Sciatic nerve (tissue), 2 donors: ENCODE measurements around the gene P2RY8. TPM values are rescaled to one million over a fixed set of nuclear protein-coding genes. Genes with fewer than 3 reads are reported as not detected.
"Not testable (repeated sequence)": the region's sequence is repeated elsewhere in the genome, so short reads cannot be mapped to it uniquely, and the experiment has no call there.

ENCODE experiments used
- ATAC-seq: fragments of 200-7000 bp; cut with Tn5 transposase; one replicate; pipeline ENCODE4 v1.9.1; 2020; ENCODE audit warnings: mild to moderate bottlenecking, moderate library complexity
- DNase-seq: peaks from one replicate; pipeline ENCODE4 v3.0.0-alpha.2; 2020; ENCODE audit warnings: low spot score
- intact Hi-C: fragments of 100-400 bp; cut with DNase I; formaldehyde crosslinking; loops from one replicate; pipeline ENCODE4 v1.14.2; 2022
- total RNA-seq: library from RNA; stranded (reverse); fragmentation: NEBNext Ultra II Directional; extraction: Animal tissue kit (Norgen Biotek cat#: 25700); gene quantifications from one replicate; pipeline ENCODE4 v1.2.1, GENCODE V29; 2021
- donor health status: DM: no; HTN: no; CAD: no.
- donor health status: DM: no; HTN: no; CAD: no.

The P2RY8 gene
- total RNA-seq, 1 donor from 2014 or later = 2.5 TPM

DNA sequence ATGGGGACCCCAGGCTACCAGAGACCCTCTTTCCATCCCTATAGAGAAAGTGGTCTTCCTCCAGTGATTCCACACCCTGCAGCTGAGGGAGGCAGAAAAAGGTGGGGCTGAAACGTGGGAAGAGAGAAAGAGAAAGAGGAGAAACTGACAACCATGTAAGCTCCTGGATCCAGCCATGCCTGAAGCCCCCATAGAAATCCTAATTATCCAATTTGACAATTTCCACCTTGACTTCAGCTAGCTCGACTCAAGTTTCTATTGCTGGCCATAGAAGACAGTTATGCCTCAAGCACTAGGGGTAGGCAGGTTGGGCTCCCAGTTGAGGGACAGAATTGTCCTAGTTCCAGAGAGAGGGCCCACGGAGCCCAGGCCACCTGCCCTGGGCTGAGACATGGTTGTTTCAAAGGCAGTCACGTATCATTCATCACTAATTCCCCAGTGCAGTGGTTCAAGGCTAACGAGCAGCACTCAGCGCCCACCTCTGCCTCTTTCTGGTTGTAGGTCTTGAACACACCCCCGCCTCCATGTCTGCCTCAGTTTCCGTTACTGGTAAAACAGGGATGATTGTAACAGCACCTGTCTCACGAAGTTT lies 44.5 kb downstream of the P2RY8 start:
- no peak for ATAC-seq
- intact Hi-C loops = no loop called here
- DNase-seq = no peak

DNA sequence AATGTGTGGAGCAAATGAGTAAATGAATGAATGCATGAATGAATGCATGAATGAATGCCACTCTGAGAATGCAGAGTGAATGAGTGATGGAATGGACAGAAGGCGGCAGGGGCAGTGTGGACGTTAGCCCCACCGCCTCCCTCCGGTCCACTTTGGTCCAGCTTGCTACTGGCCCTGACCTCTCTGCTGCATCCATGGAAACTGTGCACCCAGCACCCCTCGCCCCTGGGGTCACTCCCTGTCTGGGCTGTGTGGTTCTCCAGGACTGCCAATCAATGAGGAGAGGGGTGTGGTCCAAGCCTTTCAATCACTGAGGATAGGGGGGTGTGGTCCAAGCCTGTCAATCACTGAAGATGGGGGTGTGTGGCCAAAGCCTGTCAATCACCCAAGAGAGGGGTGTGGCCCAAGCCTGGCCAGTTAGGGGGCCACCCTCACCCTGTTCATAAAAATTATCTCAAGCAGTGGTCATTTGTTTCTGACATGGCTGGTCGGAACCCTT lies 45.1 kb downstream of the P2RY8 start:
- DNase-seq (no peak), ATAC-seq (no peak)
- intact Hi-C loops = no loop called here

DNA sequence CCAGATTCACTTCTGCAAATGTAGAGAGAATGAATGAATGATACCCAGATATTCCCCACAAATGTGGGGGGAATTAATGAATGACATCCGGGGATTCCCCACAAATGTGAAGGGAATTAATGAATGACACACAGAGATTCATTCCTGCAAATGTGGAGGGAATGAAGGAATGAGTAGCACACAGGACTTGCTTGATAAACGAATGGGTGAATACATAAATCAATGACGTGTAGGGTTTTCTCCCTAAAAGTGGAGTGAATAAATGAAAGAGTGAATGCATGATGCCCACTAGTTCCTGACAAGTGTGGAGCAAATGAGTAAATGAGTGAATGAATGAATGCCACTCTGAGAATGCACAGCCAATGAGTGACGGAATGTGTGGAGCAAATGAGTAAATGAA lies 45.7 kb downstream of the P2RY8 start:
- ATAC-seq, intact Hi-C loops, DNase-seq: not testable (repeated sequence)

DNA sequence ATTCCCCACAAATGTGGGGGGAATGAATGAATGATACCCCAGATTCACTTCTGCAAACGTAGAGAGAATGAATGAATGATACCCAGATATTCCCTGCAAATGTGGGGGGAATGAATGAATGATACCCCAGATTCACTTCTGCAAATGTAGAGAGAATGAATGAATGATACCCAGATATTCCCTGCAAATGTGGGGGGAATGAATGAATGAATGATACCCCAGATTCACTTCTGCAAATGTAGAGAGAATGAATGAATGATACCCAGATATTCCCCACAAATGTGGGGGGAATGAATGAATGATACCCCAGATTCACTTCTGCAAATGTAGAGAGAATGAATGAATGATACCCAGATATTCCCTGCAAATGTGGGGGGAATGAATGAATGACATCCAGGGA lies 46.3 kb downstream of the P2RY8 start:
- ATAC-seq, intact Hi-C loops, DNase-seq: not testable (repeated sequence)

DNA sequence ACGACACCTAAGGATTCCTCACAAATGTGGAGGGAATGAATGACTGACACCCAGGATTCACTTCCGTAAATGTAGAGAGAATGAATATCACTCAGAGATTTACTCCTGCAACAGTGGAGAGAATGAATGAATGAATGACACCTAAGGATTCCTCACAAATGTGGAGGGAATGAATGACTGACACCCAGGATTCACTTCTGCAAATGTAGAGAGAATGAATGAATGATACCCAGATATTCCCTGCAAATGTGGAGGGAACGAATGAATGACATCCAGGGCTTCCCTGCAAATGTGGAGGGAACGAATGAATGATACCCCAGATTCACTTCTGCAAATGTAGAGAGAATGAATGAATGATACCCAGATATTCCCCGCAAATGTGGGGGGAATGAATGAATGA lies 47.6 kb downstream of the P2RY8 start:
- DNase-seq, ATAC-seq, intact Hi-C loops: not testable (repeated sequence)

DNA sequence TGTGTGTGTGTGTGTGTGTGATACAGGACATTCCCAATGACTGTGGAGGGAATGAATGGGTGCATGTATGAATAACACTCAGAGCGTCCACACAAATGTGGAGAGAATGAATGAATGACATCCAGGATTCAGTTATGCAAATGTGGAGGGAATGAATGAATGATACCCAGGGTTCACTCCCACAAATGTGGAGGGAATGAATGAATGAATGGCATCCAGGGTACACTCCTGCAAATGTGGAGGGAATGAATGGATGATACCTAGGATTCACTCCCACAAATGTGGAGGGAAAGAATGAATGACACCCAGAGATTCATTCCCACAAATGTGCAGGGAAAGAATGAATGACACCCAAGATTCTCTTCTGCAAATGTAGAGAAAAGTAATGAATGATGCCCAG lies 48.2 kb downstream of the P2RY8 start:
- intact Hi-C loops = no loop called here
- DNase-seq = no peak
- ATAC-seq = no peak

DNA sequence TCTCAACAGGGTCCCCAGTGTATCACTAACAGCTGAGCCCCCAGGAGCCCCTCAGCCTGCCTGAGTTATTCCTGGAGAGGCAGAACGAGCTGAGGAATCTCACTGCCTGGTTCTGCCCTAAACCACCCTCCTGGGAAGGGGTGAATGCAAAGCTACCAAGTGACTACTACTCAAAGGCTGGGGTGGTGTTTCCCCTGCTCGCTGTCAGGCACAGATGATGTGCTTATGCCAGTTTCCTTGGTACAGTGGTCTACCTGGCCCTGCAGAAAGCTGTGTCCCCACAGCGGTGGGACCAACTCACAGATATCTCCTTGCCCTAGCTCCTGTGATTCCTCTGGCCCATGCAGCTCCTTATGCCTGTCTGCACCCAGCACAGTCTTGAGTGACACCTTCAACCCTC lies 48.8 kb downstream of the P2RY8 start:
- DNase-seq = no peak
- ATAC-seq = no peak
- intact Hi-C loops = no loop called here

DNA sequence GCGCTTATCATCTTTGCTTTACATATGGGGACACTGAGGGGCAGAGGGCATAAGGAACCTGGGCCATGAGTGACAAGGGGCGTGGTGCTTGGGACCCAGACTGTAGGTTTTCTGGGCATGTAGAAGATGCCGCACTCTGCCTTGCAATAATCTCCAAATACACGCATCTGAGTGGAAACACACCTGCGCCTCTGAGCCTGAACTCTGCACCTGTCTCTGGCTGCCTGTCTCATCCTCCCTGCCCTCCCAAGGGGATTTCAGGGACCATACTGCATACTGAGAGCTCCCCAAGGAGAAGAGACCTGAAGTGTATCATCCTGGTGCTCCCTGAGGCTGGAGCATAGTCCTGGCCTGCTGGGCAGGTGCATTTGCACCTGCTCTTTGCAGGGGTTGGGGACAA lies 49.6 kb downstream of the P2RY8 start:
- no peak for ATAC-seq
- DNase-seq = no peak
- intact Hi-C loops = no loop called here

DNA sequence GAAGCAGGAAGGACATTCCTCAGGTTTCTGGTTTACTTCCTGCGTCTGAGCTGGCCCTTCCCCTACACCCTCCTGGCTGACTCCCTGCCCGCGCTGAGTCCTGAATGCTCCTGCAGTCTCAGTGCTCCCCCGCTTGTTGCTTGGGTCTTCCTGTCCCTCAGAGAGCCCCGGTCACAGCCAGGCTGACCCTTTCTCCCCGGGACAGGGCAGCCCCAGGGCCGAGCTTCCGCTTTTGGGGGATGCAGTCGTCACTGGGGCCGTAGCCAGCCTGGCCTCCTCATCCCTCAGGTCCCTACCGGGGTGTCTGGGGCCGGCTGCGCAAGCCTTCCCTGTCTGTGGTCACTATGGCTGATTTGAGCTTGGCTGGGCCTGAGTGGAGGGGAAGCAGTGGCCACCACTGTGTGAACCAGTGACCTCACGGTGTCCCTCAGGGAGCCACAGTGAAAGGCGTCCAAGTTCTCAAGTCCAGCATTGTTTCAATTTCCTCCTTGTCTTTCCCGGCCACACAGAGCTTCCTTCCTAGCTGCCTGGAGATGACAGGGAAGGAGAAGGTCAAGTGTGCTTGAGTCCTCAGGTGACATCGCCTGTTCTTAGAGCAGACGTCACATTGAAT lies 50.1 kb downstream of the P2RY8 start:
- ATAC-seq (peak; percentile 48), DNase-seq (no peak)
- intact Hi-C loops = no loop called here

DNA sequence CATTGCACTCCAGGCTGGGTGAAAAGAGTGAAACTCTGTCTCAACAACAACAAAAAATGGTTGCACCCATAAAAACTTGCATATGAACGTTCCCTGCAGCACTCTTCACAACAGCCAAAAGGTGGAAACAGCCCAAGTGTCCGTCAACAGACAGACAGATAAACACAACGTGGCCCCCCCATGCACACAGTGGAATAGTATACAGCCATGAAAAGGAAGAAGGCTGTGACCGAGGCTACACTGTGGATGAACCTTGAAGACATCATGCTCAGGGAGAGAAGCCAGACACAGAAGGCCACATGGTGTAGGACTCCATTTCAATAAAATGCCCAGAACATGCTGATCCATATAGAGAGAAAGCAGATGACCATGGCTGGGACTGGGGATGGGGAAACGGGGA lies 50.8 kb downstream of the P2RY8 start:
- intact Hi-C loops = no loop called here
- DNase-seq = no peak
- ATAC-seq = no peak

DNA sequence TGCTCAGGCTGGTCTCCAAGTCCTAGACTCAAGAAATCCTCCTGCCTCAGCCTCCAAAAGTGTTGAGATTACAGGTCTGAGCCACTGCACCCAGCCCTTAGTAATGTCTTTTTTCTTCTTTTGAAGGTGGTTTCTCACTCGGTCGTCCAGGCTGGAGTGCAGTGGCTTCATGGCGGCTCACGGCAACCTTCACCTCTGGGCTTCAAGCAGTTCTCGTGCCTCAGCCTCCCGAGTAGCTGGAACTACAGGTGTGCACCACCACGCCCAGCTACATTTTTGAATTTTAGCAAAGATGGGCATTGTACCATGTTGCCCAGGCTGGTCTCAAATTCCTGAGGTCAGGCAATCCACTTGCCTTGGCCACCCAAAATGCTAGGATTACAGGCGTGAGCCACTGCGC lies 52.0 kb downstream of the P2RY8 start:
- ATAC-seq (no peak), DNase-seq (no peak)
- intact Hi-C loops = no loop called here

DNA sequence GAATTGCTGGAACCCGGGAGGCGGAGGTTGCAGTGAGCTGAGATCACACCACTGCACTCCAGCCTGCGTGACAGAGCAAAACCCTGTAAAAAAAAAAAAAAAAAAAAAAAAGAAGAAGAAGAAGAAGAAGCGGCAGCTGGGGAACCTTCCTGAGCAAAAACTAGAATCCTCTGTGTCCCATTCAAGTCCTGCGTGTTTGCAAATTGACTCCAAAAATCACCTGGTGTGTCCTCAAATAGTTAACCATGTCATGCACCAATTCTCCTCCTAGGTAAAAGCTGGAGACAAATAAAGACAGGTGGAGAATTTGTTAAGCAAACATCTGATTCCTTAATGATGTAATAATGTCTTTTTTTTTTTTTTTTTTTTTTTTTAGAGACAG lies 52.4 kb downstream of the P2RY8 start:
- ATAC-seq (no peak), DNase-seq (no peak)
- intact Hi-C loops = no loop called here

DNA sequence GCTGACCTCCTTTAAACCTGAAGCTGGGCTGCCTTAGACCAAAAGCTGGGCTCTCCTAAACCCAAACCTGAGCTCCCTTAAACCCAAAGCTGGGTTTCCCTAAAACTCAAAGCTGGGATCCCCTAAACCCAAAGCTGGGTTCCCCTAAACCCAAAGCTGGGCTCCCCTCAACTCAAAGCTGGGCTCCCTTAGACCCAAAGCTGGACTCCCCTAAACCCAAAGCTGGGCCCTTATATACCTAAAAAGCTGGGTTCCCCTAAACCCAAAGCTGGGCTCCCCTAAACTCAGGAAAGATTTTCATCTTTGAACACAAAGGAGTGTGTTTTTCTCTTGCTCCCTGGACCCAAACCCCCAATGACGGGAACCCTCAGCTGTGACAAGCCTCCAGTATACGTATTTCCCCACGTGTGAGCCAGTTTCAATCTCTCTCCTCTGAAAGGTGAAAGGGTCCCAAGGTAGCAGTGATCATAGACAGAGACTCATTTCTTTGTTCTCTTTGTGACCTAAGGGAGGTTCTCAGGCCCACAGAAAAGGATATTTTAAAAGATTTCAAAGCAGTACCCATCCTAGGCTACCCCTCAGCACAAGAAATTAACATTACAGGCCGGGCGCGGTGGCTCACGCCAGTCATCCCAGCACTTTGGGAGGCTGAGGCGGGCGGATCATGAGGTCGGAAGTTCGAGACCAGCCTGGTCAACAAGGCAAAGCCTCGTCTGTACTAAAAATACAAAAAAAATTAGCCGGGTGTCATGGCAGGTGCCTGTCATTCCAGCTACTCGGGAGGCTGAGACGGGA lies 52.9 kb downstream of the P2RY8 start:
- ATAC-seq = no peak
- intact Hi-C loops = no loop called here
- DNase-seq = no peak

DNA sequence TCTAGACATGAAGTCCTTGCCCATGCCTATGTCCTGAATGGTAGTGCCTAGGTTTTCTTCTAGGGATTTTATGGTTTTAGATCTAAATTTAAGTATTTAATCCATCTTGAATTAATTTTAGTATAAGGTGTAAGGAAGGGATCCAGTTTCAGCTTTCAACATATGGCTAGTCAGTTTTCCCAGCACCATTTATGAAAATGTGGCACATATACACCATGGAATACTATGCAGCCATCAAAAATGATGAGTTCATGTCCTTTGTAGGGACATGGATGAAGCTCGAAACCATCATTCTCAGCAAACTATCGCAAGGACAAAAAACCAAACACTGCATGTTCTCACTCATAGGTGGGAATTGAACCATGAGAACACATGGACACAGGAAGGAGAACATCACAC lies 54.5 kb downstream of the P2RY8 start:
- DNase-seq, ATAC-seq, intact Hi-C loops: not testable (repeated sequence)

DNA sequence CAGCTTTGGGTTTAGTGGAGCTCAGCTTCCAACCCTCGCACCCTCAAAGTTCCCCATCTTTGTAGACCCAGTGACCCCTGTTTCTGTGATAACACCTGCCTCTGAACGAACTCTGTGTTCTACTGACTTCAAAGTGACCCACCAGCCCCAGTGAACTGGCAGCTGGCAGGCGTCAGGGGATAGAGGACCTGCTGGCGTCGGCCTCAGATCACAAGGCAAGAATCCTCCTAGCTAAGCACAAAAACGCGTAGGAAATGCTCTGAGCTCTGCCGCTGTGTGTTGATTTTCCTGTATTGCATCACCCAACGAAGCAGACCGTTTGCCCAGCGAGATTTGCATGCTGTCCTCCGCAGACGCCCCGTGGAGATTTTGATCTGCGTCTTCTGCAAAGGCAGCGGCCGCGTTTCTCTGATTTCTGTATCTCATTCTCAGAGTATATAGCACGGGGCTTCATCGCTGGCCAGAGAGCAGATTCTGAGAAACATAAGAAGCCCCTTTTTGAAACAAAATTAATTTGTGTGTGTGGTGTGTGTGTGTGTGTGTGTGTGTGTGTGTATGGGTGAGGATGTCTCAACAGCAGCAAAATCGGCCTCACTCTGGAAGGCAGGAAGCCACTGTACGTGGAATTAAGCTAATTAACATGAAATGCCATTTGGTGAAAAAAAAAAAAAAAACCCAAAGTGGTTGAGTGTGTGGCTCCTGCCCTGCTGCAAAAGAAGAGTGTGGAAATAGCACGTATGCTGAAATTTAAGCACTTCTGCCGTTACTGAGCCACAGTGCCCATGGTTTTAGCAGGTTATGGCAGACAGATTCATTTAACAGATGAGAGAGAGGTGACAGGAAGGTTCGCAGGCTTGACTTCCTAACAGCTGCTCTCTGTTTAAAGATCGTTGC lies 55.1 kb downstream of the P2RY8 start:
- ATAC-seq (peak; percentile 91), DNase-seq (no peak)
- intact Hi-C loops = no loop called here

DNA sequence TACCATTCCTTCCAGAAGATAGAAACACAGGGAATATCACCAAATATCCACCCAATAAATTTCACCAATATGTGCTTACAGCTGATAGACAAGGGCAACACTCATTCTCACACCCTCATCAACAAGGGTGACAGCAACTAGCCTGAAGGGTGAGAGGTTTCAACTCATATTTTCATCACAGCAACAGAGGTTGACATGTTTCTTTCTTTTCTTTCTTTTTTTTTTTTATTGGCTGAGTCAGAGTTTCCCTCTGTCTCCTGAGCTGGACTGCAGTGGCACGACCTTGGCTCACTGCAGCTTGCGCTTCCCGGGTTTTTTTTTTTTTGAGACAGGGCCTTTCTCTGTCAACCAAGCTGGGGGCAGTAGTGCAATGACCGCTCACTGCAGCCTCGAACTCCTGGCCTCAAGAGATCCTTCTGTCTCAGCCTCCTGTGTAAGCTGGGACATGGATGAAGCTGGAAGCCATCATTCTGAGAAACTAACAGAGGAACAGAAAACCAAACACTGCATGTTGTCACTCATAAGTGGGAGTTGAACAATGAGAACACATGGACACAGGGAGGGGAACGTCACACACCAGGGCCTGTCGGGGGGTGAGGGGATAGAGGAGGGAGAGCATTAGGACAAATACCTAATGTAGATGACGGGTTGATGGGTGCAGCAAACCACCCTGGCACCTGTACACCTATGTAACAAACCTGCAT lies 56.8 kb downstream of the P2RY8 start:
- intact Hi-C loops = no loop called here
- DNase-seq (no peak), ATAC-seq (no peak)

DNA sequence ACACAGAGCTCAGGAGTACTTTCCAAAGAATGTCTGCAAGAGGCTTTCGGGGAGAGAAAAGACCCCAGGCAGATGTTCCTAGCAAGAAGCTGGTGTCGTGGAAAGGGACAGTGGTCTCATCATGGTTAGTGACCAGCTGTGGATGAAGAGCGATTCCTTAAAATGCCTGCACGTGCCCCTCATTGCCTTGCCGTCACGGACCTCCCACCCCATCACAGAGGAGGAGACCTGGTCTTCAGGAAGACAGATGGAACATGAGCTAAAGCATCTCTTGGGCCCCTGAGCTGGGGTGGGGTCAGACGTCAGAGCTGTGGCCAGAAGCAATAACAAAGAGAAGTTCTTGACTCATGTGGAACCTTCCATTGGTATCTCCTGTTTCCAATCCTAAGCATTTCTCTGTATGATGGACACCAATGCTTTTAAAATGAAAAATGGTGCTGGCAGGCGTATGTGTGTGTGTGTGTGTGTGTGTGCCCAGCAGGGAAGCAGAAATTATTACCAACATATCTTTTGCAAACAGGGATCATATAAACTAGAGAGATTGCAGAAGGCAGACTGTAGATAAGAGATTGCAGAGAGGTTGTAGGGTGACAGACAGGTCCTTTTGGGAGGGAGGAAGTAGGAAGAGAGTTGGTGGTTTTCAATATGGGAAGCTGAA lies 59.1 kb downstream of the P2RY8 start:
- DNase-seq (no peak), ATAC-seq (no peak)
- intact Hi-C loops = loop anchor here (10.0 kb wide), 1 partner anchor 97 kb away; no protein-coding TSS in a partner anchor

DNA sequence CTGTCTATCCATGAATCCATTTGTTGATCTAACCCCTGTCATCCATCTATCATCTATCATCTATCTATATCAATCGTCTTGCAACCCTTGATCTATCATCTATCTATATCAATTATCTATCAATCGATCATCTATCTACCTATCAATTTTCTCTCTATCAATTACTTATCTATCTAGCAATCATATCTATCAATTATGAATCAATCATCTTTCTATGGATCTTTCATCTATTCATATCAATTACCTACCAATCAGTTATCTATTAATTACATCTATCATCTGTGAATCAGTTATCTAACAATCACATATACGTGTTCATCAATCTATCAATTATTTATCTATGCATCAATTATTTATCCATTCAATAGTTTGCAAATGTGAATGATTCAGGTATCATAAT lies 59.8 kb downstream of the P2RY8 start:
- DNase-seq (no peak), ATAC-seq (no peak)
- intact Hi-C loops = loop anchor here (10.0 kb wide), 1 partner anchor 98 kb away; no protein-coding TSS in a partner anchor
